ENCODE measurements around the gene FAAP20. TPM values are rescaled to one million over a fixed set of nuclear protein-coding genes. Genes with fewer than 3 reads are reported as not detected.

FAAP20 gene
- total and polyA plus RNA-seq, 2 experiments from 2014 or later = 79.1 to 167 TPM

DNA sequence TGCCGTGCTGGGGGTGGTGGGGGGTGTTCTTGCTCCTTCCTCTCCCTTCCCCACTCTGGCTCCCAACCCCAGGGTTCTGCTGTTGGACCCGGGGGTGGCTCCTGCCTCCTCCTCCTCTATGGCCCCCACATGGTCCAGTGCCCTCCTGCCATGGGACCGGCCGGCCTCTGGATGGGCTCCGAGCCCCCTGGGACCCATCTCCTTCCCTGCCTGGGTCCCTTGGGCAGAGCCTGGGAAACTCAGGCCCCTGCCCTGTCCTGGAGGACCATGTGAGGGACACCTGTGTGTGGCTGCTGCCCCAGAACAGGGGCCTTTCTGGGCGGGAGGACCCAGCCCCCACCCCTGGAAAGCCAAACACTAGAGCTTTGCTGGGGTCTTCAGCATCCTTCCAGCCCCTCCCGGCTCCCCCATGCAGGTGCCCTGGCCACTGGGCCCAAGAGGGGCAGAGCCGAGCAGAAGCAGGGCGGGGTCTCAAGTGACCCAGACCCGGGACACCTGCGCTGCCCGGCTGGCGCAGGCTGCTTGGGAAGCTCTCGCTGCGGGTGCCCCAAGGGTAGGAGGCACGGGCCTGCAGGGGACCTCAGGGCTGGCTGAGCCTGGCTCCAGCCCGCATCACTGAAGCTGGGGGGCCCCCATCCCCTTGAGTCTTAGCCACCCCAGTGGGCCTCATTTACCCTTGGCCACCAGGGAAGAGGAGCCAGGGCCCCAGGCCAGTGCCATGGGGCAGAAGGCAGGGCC is 2.5 kb upstream of the FAAP20 start:
- DNase-seq (ENCODE audit: low spot score) = no peak
- Histone ChIP-seq H3K27me3 (ENCODE audit: insufficient read depth) (no peaks in the 10 kb centered on the region), H3K9me2 (ENCODE audit: insufficient read depth) (no peaks in the 10 kb centered on the region), H3K36me3 (ENCODE audit: insufficient read depth) (no peaks in the 10 kb centered on the region), H3K4me2 (no peak overlapping the region), H3K79me2 (replicated peaks; ENCODE audit: insufficient read depth) (peaks cover 12% of the 10 kb centered on the region), H2AFZ (no peak overlapping the region), H3K4me3 (no peak overlapping the region), H4K20me1 (replicated peaks; ENCODE audit: insufficient read depth) (no peaks in the 10 kb centered on the region), H3F3A (replicated peaks; ENCODE audit: low read depth) (0 out of 2 replicates have a peak, but pooled peaks cover 4% of the 10 kb centered on the region), H3K4me1 (ENCODE audit: insufficient read depth) (peaks cover 12% of the 10 kb centered on the region; the same call in 1 of the 2 replicates), H3K27ac (ENCODE audit: low read depth) (no peak overlapping the region)
- Mint-ChIP-seq H3K36me3 (ENCODE audit: low read depth) (peaks cover 4% of the 10 kb centered on the region; the same call in 2 of the 3 replicates), H3K27ac (no peak overlapping the region), H3K27me3 (ENCODE audit: insufficient read depth, low read depth, poor library complexity) (peaks cover 10% of the 10 kb centered on the region), H3K9me3 (no peaks in the 10 kb centered on the region), H3K4me3 (no peak overlapping the region), H3K4me1 (peaks cover 9% of the 10 kb centered on the region; the same call in 2 of the 3 replicates)
- TF ChIP-seq JUNB (IDR thresholded peaks at IDR 0.05; ENCODE audit: unreplicated experiment) (no peak), CREB1 (CRISPR knock-in tag; IDR thresholded peaks at IDR 0.05; ENCODE audit: low read depth) (no peak), POLR2AphosphoS5 (IDR thresholded peaks at IDR 0.05; ENCODE audit: low read depth) (no peak), ZNF331 (CRISPR knock-in tag; IDR thresholded peaks at IDR 0.05; ENCODE audit: low read depth) (no peak), CTCF (conservative IDR thresholded peaks at IDR 0.05; ENCODE audit: low read depth in 2 of 2) (no peak), NANOG (IDR thresholded peaks at IDR 0.05; ENCODE audit: borderline replicate concordance) (no peak), EZH2 (IDR thresholded peaks at IDR 0.05; ENCODE audit: low read depth, unreplicated experiment) (no peak)
- TF ChIP-seq, protein P1, sequence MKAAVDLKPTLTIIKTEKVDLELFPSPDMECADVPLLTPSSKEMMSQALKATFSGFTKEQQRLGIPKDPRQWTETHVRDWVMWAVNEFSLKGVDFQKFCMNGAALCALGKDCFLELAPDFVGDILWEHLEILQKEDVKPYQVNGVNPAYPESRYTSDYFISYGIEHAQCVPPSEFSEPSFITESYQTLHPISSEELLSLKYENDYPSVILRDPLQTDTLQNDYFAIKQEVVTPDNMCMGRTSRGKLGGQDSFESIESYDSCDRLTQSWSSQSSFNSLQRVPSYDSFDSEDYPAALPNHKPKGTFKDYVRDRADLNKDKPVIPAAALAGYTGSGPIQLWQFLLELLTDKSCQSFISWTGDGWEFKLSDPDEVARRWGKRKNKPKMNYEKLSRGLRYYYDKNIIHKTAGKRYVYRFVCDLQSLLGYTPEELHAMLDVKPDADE (IDR thresholded peaks at IDR 0.05) = no peak
- TF ChIP-seq, protein P2, sequence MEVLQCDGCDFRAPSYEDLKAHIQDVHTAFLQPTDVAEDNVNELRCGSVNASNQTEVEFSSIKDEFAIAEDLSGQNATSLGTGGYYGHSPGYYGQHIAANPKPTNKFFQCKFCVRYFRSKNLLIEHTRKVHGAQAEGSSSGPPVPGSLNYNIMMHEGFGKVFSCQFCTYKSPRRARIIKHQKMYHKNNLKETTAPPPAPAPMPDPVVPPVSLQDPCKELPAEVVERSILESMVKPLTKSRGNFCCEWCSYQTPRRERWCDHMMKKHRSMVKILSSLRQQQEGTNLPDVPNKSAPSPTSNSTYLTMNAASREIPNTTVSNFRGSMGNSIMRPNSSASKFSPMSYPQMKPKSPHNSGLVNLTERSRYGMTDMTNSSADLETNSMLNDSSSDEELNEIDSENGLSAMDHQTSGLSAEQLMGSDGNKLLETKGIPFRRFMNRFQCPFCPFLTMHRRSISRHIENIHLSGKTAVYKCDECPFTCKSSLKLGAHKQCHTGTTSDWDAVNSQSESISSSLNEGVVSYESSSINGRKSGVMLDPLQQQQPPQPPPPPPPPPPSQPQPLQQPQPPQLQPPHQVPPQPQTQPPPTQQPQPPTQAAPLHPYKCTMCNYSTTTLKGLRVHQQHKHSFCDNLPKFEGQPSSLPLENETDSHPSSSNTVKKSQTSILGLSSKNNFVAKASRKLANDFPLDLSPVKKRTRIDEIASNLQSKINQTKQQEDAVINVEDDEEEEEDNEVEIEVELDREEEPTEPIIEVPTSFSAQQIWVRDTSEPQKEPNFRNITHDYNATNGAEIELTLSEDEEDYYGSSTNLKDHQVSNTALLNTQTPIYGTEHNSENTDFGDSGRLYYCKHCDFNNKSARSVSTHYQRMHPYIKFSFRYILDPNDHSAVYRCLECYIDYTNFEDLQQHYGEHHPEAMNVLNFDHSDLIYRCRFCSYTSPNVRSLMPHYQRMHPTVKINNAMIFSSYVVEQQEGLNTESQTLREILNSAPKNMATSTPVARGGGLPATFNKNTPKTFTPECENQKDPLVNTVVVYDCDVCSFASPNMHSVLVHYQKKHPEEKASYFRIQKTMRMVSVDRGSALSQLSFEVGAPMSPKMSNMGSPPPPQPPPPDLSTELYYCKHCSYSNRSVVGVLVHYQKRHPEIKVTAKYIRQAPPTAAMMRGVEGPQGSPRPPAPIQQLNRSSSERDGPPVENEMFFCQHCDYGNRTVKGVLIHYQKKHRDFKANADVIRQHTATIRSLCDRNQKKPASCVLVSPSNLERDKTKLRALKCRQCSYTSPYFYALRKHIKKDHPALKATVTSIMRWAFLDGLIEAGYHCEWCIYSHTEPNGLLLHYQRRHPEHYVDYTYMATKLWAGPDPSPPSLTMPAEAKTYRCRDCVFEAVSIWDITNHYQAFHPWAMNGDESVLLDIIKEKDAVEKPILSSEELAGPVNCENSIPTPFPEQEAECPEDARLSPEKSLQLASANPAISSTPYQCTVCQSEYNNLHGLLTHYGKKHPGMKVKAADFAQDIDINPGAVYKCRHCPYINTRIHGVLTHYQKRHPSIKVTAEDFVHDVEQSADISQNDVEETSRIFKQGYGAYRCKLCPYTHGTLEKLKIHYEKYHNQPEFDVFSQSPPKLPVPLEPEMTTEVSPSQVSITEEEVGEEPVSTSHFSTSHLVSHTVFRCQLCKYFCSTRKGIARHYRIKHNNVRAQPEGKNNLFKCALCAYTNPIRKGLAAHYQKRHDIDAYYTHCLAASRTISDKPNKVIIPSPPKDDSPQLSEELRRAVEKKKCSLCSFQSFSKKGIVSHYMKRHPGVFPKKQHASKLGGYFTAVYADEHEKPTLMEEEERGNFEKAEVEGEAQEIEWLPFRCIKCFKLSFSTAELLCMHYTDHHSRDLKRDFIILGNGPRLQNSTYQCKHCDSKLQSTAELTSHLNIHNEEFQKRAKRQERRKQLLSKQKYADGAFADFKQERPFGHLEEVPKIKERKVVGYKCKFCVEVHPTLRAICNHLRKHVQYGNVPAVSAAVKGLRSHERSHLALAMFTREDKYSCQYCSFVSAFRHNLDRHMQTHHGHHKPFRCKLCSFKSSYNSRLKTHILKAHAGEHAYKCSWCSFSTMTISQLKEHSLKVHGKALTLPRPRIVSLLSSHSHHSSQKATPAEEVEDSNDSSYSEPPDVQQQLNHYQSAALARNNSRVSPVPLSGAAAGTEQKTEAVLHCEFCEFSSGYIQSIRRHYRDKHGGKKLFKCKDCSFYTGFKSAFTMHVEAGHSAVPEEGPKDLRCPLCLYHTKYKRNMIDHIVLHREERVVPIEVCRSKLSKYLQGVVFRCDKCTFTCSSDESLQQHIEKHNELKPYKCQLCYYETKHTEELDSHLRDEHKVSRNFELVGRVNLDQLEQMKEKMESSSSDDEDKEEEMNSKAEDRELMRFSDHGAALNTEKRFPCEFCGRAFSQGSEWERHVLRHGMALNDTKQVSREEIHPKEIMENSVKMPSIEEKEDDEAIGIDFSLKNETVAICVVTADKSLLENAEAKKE (CRISPR knock-in tag; IDR thresholded peaks at IDR 0.05) = no peak
- TF ChIP-seq, protein P3, sequence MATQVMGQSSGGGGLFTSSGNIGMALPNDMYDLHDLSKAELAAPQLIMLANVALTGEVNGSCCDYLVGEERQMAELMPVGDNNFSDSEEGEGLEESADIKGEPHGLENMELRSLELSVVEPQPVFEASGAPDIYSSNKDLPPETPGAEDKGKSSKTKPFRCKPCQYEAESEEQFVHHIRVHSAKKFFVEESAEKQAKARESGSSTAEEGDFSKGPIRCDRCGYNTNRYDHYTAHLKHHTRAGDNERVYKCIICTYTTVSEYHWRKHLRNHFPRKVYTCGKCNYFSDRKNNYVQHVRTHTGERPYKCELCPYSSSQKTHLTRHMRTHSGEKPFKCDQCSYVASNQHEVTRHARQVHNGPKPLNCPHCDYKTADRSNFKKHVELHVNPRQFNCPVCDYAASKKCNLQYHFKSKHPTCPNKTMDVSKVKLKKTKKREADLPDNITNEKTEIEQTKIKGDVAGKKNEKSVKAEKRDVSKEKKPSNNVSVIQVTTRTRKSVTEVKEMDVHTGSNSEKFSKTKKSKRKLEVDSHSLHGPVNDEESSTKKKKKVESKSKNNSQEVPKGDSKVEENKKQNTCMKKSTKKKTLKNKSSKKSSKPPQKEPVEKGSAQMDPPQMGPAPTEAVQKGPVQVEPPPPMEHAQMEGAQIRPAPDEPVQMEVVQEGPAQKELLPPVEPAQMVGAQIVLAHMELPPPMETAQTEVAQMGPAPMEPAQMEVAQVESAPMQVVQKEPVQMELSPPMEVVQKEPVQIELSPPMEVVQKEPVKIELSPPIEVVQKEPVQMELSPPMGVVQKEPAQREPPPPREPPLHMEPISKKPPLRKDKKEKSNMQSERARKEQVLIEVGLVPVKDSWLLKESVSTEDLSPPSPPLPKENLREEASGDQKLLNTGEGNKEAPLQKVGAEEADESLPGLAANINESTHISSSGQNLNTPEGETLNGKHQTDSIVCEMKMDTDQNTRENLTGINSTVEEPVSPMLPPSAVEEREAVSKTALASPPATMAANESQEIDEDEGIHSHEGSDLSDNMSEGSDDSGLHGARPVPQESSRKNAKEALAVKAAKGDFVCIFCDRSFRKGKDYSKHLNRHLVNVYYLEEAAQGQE (IDR thresholded peaks at IDR 0.05; ENCODE audit: unreplicated experiment) = no peak
- ATAC-seq = no peak
